ENCODE results near the gene LRP6.

GRCh38 chr12:12247584-12247983 lies 19.3 kb downstream of the LRP6 start:
- TF ChIP-seq CTCF (IDR thresholded peaks at IDR 0.05; ENCODE audit: low read depth, low read length, poor library complexity, severe bottlenecking): no peak
- no peak for TF ChIP-seq EZH2phosphoT487 (IDR thresholded peaks at IDR 0.05; ENCODE audit: borderline replicate concordance, low read length)
